ENCODE data around the gene MT1A. TPM values are rescaled to one million over a fixed set of nuclear protein-coding genes. Genes with fewer than 3 reads are reported as not detected.

Gene MT1A
- total RNA-seq, 1 donor from 2014 or later, result not detected

DNA sequence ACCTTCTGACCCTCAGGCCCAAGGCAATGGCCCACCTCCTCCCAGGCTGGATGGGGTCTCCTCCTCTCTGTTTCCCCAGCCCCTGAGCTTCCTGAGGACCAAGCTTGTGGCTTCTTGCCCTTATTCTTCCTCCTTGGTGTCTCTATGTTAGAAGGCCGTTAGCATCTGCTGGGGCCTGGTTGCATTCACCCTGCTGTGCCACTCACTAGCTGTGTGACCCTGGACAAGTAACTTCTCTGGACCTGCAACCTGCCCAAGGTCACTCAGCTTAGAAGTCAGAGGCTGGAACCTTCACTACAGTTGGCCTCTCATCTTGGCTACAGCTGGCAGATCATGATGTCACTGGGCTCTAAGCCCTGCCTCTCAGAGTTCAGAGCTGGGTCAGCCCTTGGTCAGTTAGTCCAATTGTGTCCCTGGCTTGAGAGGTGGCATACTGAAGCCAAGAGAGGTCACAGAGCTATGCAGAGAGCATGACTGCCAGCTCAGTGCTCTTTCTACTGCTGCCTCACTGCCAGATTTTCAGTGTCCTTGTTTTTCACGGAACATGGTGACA, 27.1 kb upstream of the MT1A start:
- no peak overlapping the region for H2AFZ ChIP-seq (ENCODE audit: low read depth, low read length)
- TF ChIP-seq, protein P1, sequence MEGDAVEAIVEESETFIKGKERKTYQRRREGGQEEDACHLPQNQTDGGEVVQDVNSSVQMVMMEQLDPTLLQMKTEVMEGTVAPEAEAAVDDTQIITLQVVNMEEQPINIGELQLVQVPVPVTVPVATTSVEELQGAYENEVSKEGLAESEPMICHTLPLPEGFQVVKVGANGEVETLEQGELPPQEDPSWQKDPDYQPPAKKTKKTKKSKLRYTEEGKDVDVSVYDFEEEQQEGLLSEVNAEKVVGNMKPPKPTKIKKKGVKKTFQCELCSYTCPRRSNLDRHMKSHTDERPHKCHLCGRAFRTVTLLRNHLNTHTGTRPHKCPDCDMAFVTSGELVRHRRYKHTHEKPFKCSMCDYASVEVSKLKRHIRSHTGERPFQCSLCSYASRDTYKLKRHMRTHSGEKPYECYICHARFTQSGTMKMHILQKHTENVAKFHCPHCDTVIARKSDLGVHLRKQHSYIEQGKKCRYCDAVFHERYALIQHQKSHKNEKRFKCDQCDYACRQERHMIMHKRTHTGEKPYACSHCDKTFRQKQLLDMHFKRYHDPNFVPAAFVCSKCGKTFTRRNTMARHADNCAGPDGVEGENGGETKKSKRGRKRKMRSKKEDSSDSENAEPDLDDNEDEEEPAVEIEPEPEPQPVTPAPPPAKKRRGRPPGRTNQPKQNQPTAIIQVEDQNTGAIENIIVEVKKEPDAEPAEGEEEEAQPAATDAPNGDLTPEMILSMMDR (IDR thresholded peaks at IDR 0.05; ENCODE audit: insufficient read depth, low read depth, low read length), result no peak
- Mint-ChIP-seq H3K4me1 (ENCODE audit: low read depth, unreplicated experiment) (peaks cover 34% of the 10 kb centered on the region), H3K4me3 (ENCODE audit: unreplicated experiment) (no peak overlapping the region), H3K27me3 (ENCODE audit: low read depth, unreplicated experiment) (peaks cover 2% of the 10 kb centered on the region), H3K36me3 (ENCODE audit: low read depth, unreplicated experiment) (no peaks in the 10 kb centered on the region), H3K27ac (ENCODE audit: unreplicated experiment) (peak overlapping the region; percentile 69), H3K9me3 (ENCODE audit: unreplicated experiment) (no peaks in the 10 kb centered on the region)
- peak overlapping the region; percentile 88 for H3K4me2 ChIP-seq (ENCODE audit: low read length)
- DNase-seq (ENCODE audit: low read depth) (peak; percentile 48), FAIRE-seq (no peak)
- peaks cover 20% of the 10 kb centered on the region for H3K79me2 ChIP-seq (ENCODE audit: insufficient read depth, low read length)
- H4K20me1 ChIP-seq (ENCODE audit: insufficient read depth, low read length), result peaks cover 5% of the 10 kb centered on the region
- no peaks in the 10 kb centered on the region for H3K36me3 ChIP-seq (ENCODE audit: insufficient read depth, low read length)
- H3K9me3 ChIP-seq (ENCODE audit: insufficient read depth, low read depth, low read length), result no peaks in the 10 kb centered on the region
- H3K4me1 ChIP-seq (ENCODE audit: insufficient read depth, low read length), result peaks cover 68% of the 10 kb centered on the region
- H3K27me3 ChIP-seq (ENCODE audit: insufficient read depth, low read length), result no peaks in the 10 kb centered on the region
- peak overlapping the region; percentile 92 for H3K9ac ChIP-seq (ENCODE audit: low read length)
- no peak overlapping the region for H3K4me3 ChIP-seq (ENCODE audit: insufficient read depth, low read depth, low read length)
- peak overlapping the region; percentile 98 for H3K27ac ChIP-seq (ENCODE audit: low read depth, low read length)

DNA sequence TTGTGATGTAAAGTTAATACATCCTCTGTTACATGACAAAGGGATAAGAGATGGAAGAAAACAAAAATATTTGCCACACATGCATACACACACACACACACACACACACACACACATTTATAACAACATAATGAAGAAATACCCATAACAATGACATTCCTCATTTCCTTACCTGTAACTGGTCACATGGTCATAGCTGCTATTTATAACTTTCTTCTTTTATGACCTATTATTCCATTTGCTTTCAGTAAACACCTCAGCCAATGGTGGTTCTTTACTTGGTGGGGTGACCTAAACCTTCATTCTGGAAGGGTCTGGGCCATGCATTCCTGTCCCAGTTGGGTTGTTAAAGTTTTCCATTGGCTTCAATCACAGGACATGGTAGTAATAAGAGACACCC, 24.8 kb upstream of the MT1A start:
- Histone ChIP-seq H3K4me1 (ENCODE audit: insufficient read depth, low read length) (peaks cover 65% of the 10 kb centered on the region), H3K27ac (ENCODE audit: low read depth, low read length) (peak overlapping the region; percentile 63), H3K79me2 (ENCODE audit: insufficient read depth, low read length) (peaks cover 17% of the 10 kb centered on the region), H2AFZ (ENCODE audit: low read depth, low read length) (no peak overlapping the region), H3K36me3 (ENCODE audit: insufficient read depth, low read length) (no peaks in the 10 kb centered on the region), H3K9me3 (ENCODE audit: insufficient read depth, low read depth, low read length) (no peaks in the 10 kb centered on the region), H3K4me2 (ENCODE audit: low read length) (peak overlapping the region; percentile 63), H4K20me1 (ENCODE audit: insufficient read depth, low read length) (peaks cover 2% of the 10 kb centered on the region), H3K9ac (ENCODE audit: low read length) (peak overlapping the region; percentile 12), H3K4me3 (ENCODE audit: insufficient read depth, low read depth, low read length) (no peak overlapping the region), H3K27me3 (ENCODE audit: insufficient read depth, low read length) (no peaks in the 10 kb centered on the region)
- Mint-ChIP-seq H3K36me3 (ENCODE audit: low read depth, unreplicated experiment) (no peaks in the 10 kb centered on the region), H3K4me3 (ENCODE audit: unreplicated experiment) (no peak overlapping the region), H3K27me3 (ENCODE audit: low read depth, unreplicated experiment) (peaks cover 23% of the 10 kb centered on the region), H3K4me1 (ENCODE audit: low read depth, unreplicated experiment) (peaks cover 18% of the 10 kb centered on the region), H3K27ac (ENCODE audit: unreplicated experiment) (no peak overlapping the region), H3K9me3 (ENCODE audit: unreplicated experiment) (no peaks in the 10 kb centered on the region)
- DNase-seq (ENCODE audit: low read depth), result no peak
- no peak for TF ChIP-seq EZH2 (IDR thresholded peaks at IDR 0.05; ENCODE audit: insufficient read depth, low read length)
- TF ChIP-seq, protein P1 (IDR thresholded peaks at IDR 0.05; ENCODE audit: insufficient read depth, low read depth, low read length), result no peak
- FAIRE-seq, result no peak

DNA sequence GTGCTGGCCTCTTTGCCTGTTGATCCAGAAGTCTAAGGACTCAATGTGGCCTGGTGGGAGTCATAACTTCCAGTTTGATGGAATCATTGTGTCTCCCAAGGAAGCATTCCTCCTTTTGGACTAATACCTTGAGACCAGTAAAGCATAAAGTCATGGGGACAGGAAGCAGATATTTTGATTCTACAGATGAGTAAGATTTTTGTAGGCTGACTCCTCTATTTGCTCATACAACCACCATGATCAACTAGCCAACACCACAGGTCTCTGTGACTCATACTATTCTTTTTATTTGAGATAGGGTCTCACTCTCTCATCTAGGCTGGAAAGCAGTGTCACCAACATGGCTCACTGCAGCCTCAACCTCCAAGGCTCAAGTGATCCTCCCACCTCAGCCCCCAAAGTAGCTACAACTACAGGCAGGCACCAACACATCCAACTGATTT, 23.9 kb upstream of the MT1A start:
- no peak overlapping the region for H3K4me3 ChIP-seq (ENCODE audit: insufficient read depth, low read depth, low read length)
- peaks cover 16% of the 10 kb centered on the region for H3K4me1 Mint-ChIP-seq (ENCODE audit: low read depth, unreplicated experiment)
- peaks cover 31% of the 10 kb centered on the region for H3K27me3 Mint-ChIP-seq (ENCODE audit: low read depth, unreplicated experiment)
- FAIRE-seq, result peak; percentile 68
- no peak overlapping the region for H2AFZ ChIP-seq (ENCODE audit: low read depth, low read length)
- H3K9me3 ChIP-seq (ENCODE audit: insufficient read depth, low read depth, low read length), result no peaks in the 10 kb centered on the region
- DNase-seq (ENCODE audit: low read depth), result peak; percentile 94
- peaks cover 65% of the 10 kb centered on the region for H3K4me1 ChIP-seq (ENCODE audit: insufficient read depth, low read length)
- H3K27me3 ChIP-seq (ENCODE audit: insufficient read depth, low read length), result no peaks in the 10 kb centered on the region
- TF ChIP-seq, protein P1 (IDR thresholded peaks at IDR 0.05; ENCODE audit: insufficient read depth, low read depth, low read length), result no peak
- no peak for TF ChIP-seq EZH2 (IDR thresholded peaks at IDR 0.05; ENCODE audit: insufficient read depth, low read length)
- H3K27ac Mint-ChIP-seq (ENCODE audit: unreplicated experiment), result no peak overlapping the region
- H3K36me3 ChIP-seq (ENCODE audit: insufficient read depth, low read length), result no peaks in the 10 kb centered on the region
- H3K27ac ChIP-seq (ENCODE audit: low read depth, low read length), result peak overlapping the region; percentile 66
- no peaks in the 10 kb centered on the region for H4K20me1 ChIP-seq (ENCODE audit: insufficient read depth, low read length)
- H3K4me2 ChIP-seq (ENCODE audit: low read length), result peak overlapping the region; percentile 63
- no peak overlapping the region for H3K4me3 Mint-ChIP-seq (ENCODE audit: unreplicated experiment)
- H3K79me2 ChIP-seq (ENCODE audit: insufficient read depth, low read length), result peaks cover 8% of the 10 kb centered on the region
- H3K9me3 Mint-ChIP-seq (ENCODE audit: unreplicated experiment), result no peaks in the 10 kb centered on the region
- no peaks in the 10 kb centered on the region for H3K36me3 Mint-ChIP-seq (ENCODE audit: low read depth, unreplicated experiment)
- peak overlapping the region; percentile 17 for H3K9ac ChIP-seq (ENCODE audit: low read length)
